ENCODE results near the gene SFRP5. TPM values are rescaled to one million over a fixed set of nuclear protein-coding genes. Genes with fewer than 3 reads are reported as not detected.

SFRP5 gene
- total and polyA plus RNA-seq, 2 donors (not counting 3 experiments of a cell fraction or from before 2014, with no cell fraction given), result not detected

GRCh38 chr10:97811958-97812357 is 40.2 kb upstream of the SFRP5 start:
- no peaks in the 10 kb centered on the region for H3K9me3 ChIP-seq (replicated peaks; ENCODE audit: control insufficient read depth, insufficient read depth, low read length)
- POLR2A ChIA-PET, result no interaction called here
- H3K27ac ChIP-seq (ENCODE audit: insufficient read depth, low read depth, low read length), result no peak overlapping the region
- no TSS peak for BruUV-seq (replicated peaks)
- H3K9me1 ChIP-seq (replicated peaks; ENCODE audit: control insufficient read depth, extremely low read depth, insufficient read depth, low read length), result no peaks in the 10 kb centered on the region
- no peaks in the 10 kb centered on the region for H3K4me1 ChIP-seq (ENCODE audit: control insufficient read depth, extremely low read depth, insufficient read depth, low read length)
- intact Hi-C loops (cut with micrococcal nuclease) (no loop called here), dilution Hi-C loops (cut with MboI; ENCODE audit: extremely low pct_ligation_motif_present, low sequenced_read_pairs) (no loop called here)
- FAIRE-seq (no peak), DNase-seq (ENCODE audit: low read depth, low spot score) (no peak)
- H2AFZ ChIP-seq (ENCODE audit: low read depth, low read length), result no peak overlapping the region
- CTCF ChIA-PET, result interaction anchor here (1.0 kb wide), 2 partner anchors 20 to 21 kb away, joined by 3 read pairs; no protein-coding TSS in a partner anchor
- no peak overlapping the region for H3K9ac ChIP-seq (replicated peaks; ENCODE audit: extremely low read depth, insufficient read depth, low read length)
- no peak overlapping the region for H3K4me2 ChIP-seq (ENCODE audit: insufficient read depth, low read length)
- no peaks in the 10 kb centered on the region for H3K79me2 ChIP-seq (ENCODE audit: control insufficient read depth, insufficient read depth, low read length)
- H3K4me3 ChIP-seq (replicated peaks in 1 of 3; ENCODE audit: insufficient read depth in 1 of 3, low read depth in 1 of 3, low read length in 3 of 3), result no peak overlapping the region
- no peaks in the 10 kb centered on the region for H3K36me3 ChIP-seq (ENCODE audit: control insufficient read depth in 2 of 2, extremely low read depth in 1 of 2, insufficient read depth in 2 of 2, low read length in 2 of 2)
- no peaks in the 10 kb centered on the region for H4K20me1 ChIP-seq (replicated peaks; ENCODE audit: control insufficient read depth, extremely low read depth, insufficient read depth, low read length)
- H3K27me3 ChIP-seq (ENCODE audit: control insufficient read depth in 2 of 2, insufficient read depth in 2 of 2, low read length in 2 of 2), result no peaks in the 10 kb centered on the region
- TF ChIP-seq JUN (IDR thresholded peaks at IDR 0.05; ENCODE audit: borderline replicate concordance, insufficient read depth, insufficient read length, low read depth), result no peak
- TF ChIP-seq GATA2 (IDR thresholded peaks at IDR 0.05; ENCODE audit: insufficient read depth, insufficient read length, low read depth, low read length), result no peak
- no peak for TF ChIP-seq POLR2A (IDR thresholded peaks at IDR 0.05; ENCODE audit: low read depth, low read length)
- TF ChIP-seq MAX (IDR thresholded peaks at IDR 0.05; ENCODE audit: insufficient read depth, insufficient read length), result no peak
- no peak for TF ChIP-seq EZH2 (IDR thresholded peaks at IDR 0.05; ENCODE audit: borderline replicate concordance, low read depth, low read length, severe bottlenecking)
- TF ChIP-seq FOS (IDR thresholded peaks at IDR 0.05; ENCODE audit: borderline replicate concordance, insufficient read depth, low read length), result no peak
- TF ChIP-seq CTCF (IDR thresholded peaks at IDR 0.05; ENCODE audit: extremely low read depth in 1 of 2, insufficient read depth in 1 of 2, low read depth in 1 of 2, low read length in 2 of 2), result no peak
- no peak for TF ChIP-seq MYC (IDR thresholded peaks at IDR 0.05; ENCODE audit: low read depth, low read length)

Measured in endothelial cell of umbilical vein (primary cell).